HG03196 (cell line): Measurements from ENCODE around the gene ATP1B3.
"Not testable (repeated sequence)": the region's sequence is repeated elsewhere in the genome, so short reads cannot be mapped to it uniquely, and the experiment has no call there.

Experiments
- ATAC-seq: cut with Tn5 transposase; IDR thresholded peaks from one replicate; pipeline ENCODE4 v1.9.1; 2021; ENCODE audit not compliant: unreplicated experiment

The ATP1B3 gene

GRCh38 chr3:141860086-141860669 lies 16.3 kb upstream of the ATP1B3 start:
- no peak for ATAC-seq

- no peak for ATAC-seq
Measured at GRCh38 chr3:141860766-141861513, 15.5 kb upstream of the ATP1B3 start.

- no peak for ATAC-seq
Measured at GRCh38 chr3:141862279-141862816, 14.1 kb upstream of the ATP1B3 start.

- ATAC-seq = no peak
Measured at GRCh38 chr3:141863491-141863890, 13.0 kb upstream of the ATP1B3 start.

DNA sequence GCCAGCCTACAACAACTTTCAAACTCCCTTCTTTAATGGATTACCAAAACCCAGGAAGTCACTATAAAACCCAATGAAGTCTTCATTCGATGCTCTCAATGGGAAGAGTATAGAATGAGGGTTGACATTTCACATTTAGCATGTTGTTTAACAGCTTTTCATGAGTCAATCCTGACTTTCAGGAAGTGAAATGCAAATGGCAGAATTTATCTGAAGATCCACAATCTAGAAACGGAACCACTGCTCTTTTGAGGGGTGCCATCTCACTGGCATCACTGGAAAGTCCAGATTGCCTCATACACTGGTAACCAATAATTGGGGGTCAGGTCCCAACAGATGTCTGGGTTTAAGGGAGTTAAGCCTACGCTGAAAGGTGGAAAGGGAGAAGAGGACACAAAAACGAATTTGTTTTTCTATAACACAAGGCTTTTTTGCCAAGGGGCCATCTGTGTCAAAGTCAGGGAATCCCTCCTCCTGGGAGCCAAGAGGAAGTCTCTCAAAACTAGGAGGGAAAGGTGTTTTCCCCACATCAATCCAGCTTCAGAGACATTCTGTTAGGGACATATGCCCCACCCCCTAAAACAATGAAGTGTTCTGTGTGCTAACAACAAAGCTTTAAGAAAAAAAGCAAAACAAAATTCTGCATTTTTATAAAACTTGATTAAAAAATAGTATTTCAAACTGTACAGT lies 12.0 kb upstream of the ATP1B3 start:
- no peak for ATAC-seq

DNA sequence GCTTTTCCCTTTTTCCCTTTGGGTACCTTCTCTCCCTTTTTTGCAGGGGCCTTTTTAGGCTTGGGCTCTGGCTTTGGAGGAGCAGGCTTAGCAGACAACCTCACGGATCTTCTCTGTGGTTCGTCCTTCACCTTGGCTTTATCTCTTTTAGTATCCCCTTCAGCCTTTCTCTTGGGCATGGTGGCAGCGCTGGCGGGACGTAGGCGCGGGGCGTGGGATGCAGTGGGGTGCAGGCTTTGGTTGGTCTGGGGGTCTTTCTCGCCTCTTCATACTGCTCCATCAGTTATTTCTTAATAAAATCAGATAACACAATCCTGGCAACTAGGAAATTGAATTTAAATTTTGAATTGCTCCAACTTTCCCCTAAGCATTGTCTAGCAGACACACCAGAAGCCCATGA lies 11.3 kb upstream of the ATP1B3 start:
- ATAC-seq = no peak

DNA sequence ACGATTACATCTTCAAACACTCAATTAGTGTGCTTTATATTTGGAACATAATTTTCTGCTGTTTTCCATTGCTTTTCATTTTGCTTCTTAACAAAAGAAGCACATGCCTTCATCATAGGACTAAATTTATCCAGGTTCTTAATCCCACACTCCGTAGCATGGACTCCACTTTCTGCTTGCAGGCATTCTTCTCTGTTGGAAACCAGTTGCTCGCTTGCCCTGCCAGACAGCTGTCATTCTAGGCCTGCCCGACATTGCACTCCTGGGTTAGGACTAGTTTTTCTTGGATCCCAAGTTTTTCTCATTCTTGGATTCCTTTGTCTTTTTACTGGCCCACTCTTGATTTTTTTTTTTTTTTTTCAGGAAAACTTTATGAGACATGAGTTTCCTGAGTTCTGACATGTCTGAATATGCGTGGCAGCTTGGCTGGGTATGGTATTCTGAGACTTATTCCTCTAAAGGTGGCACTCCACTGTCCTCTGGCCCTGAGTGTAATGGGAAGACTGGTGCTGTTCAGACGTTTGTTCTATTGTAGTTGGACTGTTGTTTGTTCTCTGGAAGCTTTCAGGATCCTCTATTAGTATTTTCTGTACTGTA lies 6.3 kb upstream of the ATP1B3 start:
- no peak for ATAC-seq

DNA sequence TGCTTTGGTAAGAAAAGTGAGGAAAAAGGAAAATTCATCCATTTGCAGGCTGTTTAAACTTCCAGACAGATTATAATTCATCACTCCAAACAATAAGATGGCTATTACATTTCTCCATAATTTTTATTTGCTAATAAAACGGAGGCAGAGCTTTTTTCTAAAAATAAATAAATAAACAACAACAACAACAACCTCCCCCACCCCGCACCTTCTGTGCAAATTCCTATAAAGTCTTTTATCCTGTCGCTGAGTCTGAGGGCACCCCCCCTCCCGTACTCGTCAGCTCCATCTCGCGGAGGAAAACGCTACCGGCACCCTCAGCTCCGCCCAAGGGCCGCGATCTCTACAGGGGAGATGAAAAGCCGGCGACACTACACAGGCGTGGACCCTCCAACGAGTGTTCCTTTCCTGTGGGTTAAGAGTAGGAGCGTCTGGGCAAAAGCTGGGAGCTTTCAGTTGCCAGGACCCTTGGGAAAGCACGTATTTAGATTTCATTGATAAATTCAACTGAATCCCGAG lies 1.0 kb upstream of the ATP1B3 start:
- peak; percentile 49 for ATAC-seq

DNA sequence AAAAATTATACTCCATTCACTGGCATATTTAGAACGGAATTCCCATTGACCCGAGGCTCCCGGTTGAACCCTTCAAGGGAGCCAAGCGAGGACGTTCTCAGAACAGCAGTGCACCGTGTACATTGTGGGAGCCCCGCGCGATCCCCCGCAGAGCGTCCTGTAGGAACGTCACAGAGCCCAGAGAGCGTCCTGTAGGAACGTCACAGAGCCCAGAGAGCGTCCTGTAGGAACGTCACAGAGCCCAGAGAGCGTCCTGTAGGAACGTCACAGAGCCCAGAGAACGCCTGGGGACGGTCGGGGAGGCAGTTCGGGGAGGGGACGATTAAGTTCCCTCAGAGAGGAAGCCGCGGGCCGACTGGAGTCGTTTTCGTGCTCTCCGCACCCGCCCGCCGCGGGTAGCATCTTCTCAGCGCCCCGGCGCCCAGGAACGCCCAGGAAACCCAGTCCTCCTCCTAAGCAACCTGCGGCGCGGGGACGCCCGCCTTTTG lies 506 bp upstream of the ATP1B3 start:
- ATAC-seq = peak; percentile 38

DNA sequence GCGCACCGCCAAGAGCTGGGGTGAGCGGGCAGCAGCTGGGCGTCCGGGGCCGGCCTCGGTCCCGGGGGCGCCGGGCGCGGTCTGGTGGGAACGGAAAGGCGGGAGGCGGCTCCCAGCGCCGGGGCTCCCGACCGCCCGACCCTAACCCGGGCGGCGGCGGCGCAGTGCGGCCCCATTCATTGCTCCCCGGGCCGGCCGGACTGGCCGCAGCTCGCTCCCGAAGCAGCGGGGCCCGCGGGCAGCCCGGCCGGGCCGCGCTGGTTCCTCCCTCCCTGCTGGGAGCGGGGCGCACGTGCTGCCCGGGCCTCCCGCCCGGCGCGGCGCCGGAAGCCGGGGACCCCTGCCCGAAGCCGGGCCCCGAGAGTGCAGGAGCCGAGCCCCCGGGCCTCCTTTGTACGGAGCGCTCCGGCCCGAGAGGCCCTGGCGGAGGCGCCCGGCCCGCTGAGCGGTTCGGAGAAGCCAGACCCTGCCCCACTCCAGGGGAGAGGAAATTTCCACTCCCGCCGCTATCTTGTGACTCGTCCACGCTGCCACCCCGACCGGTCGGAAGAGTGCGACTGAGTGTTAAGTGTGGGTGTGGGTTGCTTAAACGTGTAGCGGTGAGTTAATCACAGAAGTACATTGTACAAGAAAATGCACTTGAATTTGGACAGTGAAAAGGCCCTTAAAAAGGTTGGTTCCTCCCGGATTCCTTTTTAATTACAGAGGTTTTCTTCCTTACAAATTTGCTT lies 613 bp downstream of the ATP1B3 start:
- ATAC-seq = peak; percentile 30

GRCh38 chr3:141877911-141878310 lies 1.5 kb downstream of the ATP1B3 start:
- ATAC-seq = no peak

GRCh38 chr3:141878326-141878725 lies 1.9 kb downstream of the ATP1B3 start:
- no peak for ATAC-seq

- no peak for ATAC-seq
Measured at GRCh38 chr3:141878817-141879216, 2.4 kb downstream of the ATP1B3 start.

DNA sequence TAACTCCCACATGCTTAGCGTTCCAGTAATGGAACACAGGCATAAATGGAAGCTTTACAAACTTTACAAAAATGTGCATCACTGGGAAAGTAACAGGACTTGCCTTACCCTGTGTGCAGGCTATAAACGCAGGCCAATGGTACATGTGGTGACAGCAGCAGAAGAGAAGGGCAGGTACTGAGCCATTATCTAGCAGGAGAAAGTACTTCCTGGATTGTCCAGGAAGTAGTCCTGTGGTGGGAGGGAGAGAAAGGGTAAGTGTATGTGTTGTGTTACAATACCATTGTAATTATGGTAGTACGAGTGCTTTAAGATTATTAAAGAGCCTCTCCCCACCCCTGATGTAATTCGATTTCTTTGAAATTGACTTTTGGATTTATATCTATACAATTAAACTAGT lies 5.3 kb downstream of the ATP1B3 start:
- no peak for ATAC-seq

DNA sequence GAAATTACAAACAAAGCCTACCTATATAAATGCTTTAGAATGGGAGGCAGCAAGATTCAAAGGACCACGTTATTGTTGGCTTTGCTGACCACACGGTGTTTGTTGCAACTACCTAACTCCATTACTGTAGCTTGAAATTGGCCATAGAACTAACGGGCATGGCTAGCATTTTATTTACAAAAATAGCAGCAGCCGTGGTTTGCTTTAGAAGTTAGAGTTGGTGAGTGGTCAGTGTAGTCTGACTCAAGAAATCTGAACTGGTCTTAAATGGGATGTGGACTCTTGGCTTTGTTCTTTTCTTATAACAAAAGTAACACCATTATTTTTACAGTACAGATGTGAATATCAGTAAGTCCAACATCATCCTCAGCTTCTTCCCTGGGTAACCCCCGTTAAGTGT lies 10.6 kb downstream of the ATP1B3 start:
- ATAC-seq = no peak

- not testable (repeated sequence) for ATAC-seq
Measured at GRCh38 chr3:141888548-141888947, 12.1 kb downstream of the ATP1B3 start.

- ATAC-seq = no peak
Measured at GRCh38 chr3:141894524-141895176, 18.2 kb downstream of the ATP1B3 start.

GRCh38 chr3:141895731-141896130 lies 19.3 kb downstream of the ATP1B3 start:
- no peak for ATAC-seq

- ATAC-seq = no peak
Measured at GRCh38 chr3:141898908-141899307, 22.5 kb downstream of the ATP1B3 start.

GRCh38 chr3:141900343-141900742 lies 23.9 kb downstream of the ATP1B3 start:
- ATAC-seq = no peak
